IMR-90 (cell line): ENCODE results near the gene TNS1.

ENCODE experiments used
- BHLHE40 ChIP-seq: fragments of 150-350 bp; IDR thresholded peaks from 2 replicates; pipeline ENCODE4 v1.6.1; 2016; ENCODE audit warnings: mild to moderate bottlenecking, low read depth, low read length
- MAFK ChIP-seq: IDR thresholded peaks from 2 replicates; pipeline ENCODE4 v1.6.1; 2012; ENCODE audit warnings: low read depth, low read length, improper control_type of control experiment
- MAZ ChIP-seq: IDR thresholded peaks from 2 replicates; pipeline ENCODE4 v1.6.1; 2012; ENCODE audit warnings: low read depth, mild to moderate bottlenecking, low read length, improper control_type of control experiment, moderate library complexity, borderline replicate concordance
- MXI1 ChIP-seq: IDR thresholded peaks from 2 replicates; pipeline ENCODE4 v1.6.1; 2012; ENCODE audit warnings: low read depth, mild to moderate bottlenecking, low read length, moderate library complexity, borderline replicate concordance
- POLR2A ChIP-seq: IDR thresholded peaks from 2 replicates; pipeline ENCODE4 v1.6.1; 2012; ENCODE audit warnings: mild to moderate bottlenecking, low read depth, low read length
- RCOR1 ChIP-seq: IDR thresholded peaks from 2 replicates; pipeline ENCODE4 v1.6.1; 2012; ENCODE audit warnings: mild to moderate bottlenecking, low read length, improper control_type of control experiment; ENCODE audit not compliant: insufficient replicate concordance
- RFX5 ChIP-seq: IDR thresholded peaks from 2 replicates; pipeline ENCODE4 v1.8.0; 2012; ENCODE audit warnings: low read depth, mild to moderate bottlenecking, low read length, moderate library complexity
- SMC3 ChIP-seq: fragments of 150-350 bp; IDR thresholded peaks from 2 replicates; pipeline ENCODE4 v1.6.1; 2016; ENCODE audit warnings: low read depth, mild to moderate bottlenecking, antibody characterized with exemption, low read length, moderate library complexity
- TF ChIP-seq, protein P1 (sequence below): conservative IDR thresholded peaks from 2 replicates; pipeline ENCODE4 v1.5.1; 2012; ENCODE audit warnings: mild to moderate bottlenecking, low read depth, low read length, improper control_type of control experiment
- TF ChIP-seq, protein P2 (sequence below): fragments of 150-350 bp; IDR thresholded peaks from 2 replicates; pipeline ENCODE4 v1.6.1; 2017; ENCODE audit warnings: mild to moderate bottlenecking, antibody characterized with exemption, low read length, low read depth
- TF ChIP-seq, protein P3 (sequence below): fragments of 150-350 bp; IDR thresholded peaks from 2 replicates; pipeline ENCODE4 v1.6.1; 2016; ENCODE audit warnings: low read depth, mild to moderate bottlenecking, low read length, moderate library complexity, borderline replicate concordance

DNA sequence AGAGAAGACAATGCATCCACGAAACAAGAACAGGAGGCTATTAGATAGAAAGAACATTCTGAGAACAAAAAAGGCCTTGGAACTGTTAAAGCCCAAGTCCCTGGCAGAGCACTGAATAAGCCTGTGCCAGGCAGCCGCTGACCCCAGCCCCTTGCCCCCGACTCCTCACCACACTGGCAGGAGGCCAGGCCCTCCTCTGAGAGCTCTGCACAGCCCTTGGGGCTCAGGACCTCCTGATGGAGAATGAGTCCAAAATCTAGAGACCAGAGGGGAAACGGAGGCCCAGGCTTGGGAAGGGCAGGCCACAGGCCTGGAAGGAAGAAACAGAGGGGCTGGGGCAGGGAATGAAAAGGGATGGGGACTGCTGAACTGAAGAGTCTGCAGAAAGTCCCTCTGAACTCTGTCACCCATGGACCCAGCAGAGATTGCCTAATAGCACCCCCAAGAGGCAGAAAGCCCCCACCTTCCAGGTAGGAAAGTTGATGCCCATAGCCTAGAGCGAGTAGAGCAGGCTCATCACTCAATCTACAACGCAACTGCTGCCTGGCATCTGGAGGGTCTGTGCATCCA is 18.3 kb upstream of the TNS1 start:
- TF ChIP-seq, protein P1, sequence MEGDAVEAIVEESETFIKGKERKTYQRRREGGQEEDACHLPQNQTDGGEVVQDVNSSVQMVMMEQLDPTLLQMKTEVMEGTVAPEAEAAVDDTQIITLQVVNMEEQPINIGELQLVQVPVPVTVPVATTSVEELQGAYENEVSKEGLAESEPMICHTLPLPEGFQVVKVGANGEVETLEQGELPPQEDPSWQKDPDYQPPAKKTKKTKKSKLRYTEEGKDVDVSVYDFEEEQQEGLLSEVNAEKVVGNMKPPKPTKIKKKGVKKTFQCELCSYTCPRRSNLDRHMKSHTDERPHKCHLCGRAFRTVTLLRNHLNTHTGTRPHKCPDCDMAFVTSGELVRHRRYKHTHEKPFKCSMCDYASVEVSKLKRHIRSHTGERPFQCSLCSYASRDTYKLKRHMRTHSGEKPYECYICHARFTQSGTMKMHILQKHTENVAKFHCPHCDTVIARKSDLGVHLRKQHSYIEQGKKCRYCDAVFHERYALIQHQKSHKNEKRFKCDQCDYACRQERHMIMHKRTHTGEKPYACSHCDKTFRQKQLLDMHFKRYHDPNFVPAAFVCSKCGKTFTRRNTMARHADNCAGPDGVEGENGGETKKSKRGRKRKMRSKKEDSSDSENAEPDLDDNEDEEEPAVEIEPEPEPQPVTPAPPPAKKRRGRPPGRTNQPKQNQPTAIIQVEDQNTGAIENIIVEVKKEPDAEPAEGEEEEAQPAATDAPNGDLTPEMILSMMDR, result no peak
- TF ChIP-seq POLR2A (no peak), MAFK (no peak), SMC3 (no peak), MXI1 (no peak), BHLHE40 (no peak), MAZ (no peak), RFX5 (no peak), RCOR1 (no peak)
- TF ChIP-seq, protein P2, sequence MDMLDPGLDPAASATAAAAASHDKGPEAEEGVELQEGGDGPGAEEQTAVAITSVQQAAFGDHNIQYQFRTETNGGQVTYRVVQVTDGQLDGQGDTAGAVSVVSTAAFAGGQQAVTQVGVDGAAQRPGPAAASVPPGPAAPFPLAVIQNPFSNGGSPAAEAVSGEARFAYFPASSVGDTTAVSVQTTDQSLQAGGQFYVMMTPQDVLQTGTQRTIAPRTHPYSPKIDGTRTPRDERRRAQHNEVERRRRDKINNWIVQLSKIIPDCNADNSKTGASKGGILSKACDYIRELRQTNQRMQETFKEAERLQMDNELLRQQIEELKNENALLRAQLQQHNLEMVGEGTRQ, result no peak
- TF ChIP-seq, protein P3, sequence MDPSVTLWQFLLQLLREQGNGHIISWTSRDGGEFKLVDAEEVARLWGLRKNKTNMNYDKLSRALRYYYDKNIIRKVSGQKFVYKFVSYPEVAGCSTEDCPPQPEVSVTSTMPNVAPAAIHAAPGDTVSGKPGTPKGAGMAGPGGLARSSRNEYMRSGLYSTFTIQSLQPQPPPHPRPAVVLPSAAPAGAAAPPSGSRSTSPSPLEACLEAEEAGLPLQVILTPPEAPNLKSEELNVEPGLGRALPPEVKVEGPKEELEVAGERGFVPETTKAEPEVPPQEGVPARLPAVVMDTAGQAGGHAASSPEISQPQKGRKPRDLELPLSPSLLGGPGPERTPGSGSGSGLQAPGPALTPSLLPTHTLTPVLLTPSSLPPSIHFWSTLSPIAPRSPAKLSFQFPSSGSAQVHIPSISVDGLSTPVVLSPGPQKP, result no peak
